Pons (tissue), 1 donor: ENCODE results near the gene ELMOD3.
"Not testable (repeated sequence)": the region's sequence is repeated elsewhere in the genome, so short reads cannot be mapped to it uniquely, and the experiment has no call there.

Experiments used
- DNase-seq: peaks from one replicate; pipeline ENCODE4 v3.0.0-alpha.2; 2016; ENCODE audit warnings: low spot score

ELMOD3 gene

GRCh38 chr2:85354286-85355072 lies at the start of gene ELMOD3, which contains the start of gene RETSAT:
Gene ELMOD3, plus strand, starts transcription at chr2:85354769. Its CDS starts 2,430 bp downstream, at chr2:85357199.
Gene RETSAT, minus strand, starts transcription at chr2:85354528. Its CDS starts 21 bp downstream, at chr2:85354507.
- peak; percentile 99 for DNase-seq

GRCh38 chr2:85307527-85307897 lies 47.1 kb upstream of the ELMOD3 start:
- no peak for DNase-seq

DNA sequence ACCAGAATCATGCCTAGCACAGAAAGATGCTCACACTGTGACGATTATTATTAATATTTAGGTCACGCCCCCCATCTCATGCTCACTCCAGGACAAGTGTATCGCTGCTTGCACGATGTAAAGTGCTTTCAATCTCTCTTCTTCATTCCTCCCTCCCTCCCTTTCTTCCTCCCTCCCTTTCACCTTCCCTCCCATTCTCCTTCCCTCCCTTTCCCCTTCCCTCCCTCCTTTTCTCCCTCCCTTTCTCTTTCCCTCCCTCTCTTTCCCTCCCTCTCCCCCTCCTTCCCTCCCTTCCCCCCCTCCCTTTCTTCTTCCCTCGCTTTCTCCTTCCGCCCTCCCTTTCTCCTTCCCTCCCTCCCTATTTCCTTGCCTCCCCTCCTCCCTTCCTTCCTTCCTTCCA lies 46.4 kb upstream of the ELMOD3 start:
- no peak for DNase-seq

GRCh38 chr2:85308896-85309555 lies 45.5 kb upstream of the ELMOD3 start:
- no peak for DNase-seq

GRCh38 chr2:85309699-85310321 lies 44.8 kb upstream of the ELMOD3 start:
- DNase-seq = no peak

DNA sequence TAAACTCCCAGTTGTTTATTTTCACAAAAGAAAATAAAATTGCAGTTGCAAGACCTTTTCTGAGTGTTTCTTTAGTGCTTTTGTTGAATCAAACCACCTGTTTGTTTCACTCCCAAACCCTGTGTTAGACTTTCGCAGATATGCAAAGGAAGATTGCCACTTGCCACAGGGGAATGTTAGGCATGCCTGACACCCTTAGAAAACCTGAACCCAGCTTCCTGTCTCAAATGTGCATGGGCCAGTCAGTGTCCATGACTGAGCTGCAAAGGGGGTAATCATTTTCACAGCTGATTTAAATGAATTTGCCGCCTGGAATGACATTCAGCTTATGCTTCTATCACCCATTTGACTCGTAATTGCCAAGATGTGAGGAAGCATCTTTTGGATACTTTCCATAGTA lies 44.2 kb upstream of the ELMOD3 start:
- DNase-seq = no peak

- no peak for DNase-seq
Observed at GRCh38 chr2:85312404-85312803, 42.2 kb upstream of the ELMOD3 start.

GRCh38 chr2:85314884-85315242 lies 39.7 kb upstream of the ELMOD3 start:
- DNase-seq = no peak

DNA sequence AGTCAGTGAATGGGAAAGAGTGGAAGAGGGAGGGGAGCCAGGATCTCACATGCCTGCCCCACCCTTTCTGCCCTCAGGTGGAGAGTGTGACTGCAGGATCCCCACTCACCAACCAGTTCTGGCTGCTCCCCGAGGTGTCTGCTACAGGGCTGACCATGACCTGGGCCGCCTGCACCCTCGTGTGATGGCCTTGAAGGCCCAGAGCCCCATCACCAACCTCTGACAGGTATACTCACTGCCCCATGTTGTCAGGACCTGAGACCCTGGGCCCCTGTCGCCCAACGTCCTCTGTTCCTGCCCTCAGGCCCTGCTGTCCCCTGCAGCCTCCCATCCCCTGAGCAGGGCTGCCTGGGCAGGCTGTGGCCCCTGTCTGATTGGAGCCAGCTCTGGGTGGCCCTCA lies 38.6 kb upstream of the ELMOD3 start:
- not testable (repeated sequence) for DNase-seq

DNA sequence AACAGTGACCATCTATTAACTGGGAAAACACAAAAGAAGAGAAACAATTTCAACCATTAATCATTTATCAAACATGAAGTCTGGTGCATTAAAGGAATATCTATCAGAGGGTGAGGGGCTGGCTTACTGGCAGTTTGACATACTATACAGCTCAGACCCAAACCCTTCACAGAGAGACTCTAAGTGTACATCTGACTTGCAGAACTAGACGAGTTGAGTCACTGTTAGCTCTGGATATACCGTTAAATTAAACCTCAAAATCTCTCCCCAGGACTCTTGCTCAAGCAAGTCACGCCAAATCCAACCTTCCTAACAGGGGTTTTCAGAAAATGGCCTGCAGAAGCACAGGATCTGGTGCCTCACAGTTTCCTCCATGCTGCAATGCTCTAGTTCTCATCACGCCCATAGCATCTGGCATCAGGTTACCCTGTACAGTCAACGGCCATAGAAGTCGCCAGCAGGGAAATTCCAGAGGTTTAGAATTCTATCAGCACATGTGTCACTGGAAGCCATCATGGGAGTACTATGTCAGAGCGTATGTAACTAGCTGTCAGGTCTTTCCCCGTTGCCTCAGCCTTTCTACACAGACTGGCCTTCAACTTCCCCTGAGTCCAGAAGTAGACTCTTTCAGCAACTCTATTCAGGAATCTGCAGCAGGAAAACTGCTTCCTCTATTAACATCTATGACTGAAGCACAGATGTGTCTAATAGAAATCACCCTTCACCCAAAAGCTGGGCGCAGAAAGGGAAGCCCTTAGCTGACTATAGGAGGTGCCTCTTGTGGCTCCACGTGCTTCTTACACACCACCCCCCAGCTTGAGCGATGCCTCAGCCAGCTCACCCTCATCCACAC lies 36.1 kb upstream of the ELMOD3 start:
- DNase-seq = peak; percentile 21

DNA sequence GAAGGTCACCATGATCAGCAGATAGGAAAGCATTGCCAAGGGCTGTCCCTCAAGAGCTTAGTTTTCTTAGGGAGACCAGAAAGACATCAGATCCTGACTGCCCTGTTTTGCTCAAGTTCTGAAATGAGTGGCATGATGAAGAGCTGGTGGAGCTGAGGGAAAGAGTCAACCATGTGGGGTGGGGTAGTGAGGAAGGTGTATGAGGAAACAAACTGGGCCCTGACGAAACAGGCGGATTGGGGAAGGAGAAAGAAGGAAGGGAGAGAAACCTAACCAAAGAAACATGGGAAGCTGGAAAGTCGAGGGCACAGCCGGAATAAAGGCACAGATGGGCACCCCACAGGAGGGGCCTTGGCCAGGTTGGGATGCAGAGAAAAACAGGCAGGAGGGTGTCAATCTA lies 34.8 kb upstream of the ELMOD3 start:
- DNase-seq = no peak

DNA sequence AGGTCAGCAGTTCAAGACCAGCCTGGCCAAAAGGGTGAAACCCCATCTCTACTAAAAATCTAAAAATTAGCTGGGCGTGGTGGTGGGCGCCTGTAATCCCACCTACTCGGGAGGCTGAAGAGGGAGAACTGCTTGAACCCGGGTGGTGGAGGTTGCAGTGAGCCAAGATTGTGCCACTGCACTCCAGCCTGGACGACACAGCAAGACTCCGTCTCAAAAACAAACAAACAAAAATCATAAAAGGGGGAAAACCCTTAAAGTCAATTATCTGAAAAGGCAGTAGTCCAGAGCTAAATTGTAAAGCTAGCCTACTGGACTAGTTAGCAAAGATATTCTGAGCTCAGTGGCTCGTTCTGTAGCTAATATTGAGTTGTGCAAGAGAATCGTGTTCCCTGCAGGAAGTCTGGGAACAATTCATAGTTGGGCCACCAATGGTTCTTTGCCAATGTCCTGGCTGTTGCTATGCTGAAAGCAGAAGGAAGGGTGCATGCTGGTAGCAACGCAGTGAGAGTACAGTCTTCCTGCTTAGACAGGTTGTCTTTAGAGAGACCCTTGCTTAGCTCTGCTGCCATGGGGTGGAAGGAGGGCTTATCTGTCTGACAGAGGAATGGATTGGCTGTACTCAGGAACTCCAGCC lies 31.1 kb upstream of the ELMOD3 start:
- no peak for DNase-seq

DNA sequence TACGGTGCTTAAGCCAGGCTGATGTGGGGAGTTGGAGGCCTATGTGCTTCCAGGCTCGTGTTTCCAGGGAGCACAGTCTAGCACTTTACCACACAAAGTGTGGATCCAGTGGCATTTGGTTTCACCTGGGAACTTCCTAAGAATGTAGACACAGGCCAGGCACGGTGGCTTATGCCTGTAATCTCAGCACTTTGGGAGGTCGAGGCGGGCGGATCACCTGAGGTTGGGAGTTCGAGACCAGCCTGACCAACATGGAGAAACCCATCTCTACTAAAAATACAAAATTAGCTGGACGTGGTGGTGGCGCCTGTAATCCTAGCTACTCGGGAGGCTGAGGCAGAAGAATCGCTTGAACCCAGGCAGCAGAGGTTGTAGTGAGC lies 30.6 kb upstream of the ELMOD3 start:
- DNase-seq = not testable (repeated sequence)

DNA sequence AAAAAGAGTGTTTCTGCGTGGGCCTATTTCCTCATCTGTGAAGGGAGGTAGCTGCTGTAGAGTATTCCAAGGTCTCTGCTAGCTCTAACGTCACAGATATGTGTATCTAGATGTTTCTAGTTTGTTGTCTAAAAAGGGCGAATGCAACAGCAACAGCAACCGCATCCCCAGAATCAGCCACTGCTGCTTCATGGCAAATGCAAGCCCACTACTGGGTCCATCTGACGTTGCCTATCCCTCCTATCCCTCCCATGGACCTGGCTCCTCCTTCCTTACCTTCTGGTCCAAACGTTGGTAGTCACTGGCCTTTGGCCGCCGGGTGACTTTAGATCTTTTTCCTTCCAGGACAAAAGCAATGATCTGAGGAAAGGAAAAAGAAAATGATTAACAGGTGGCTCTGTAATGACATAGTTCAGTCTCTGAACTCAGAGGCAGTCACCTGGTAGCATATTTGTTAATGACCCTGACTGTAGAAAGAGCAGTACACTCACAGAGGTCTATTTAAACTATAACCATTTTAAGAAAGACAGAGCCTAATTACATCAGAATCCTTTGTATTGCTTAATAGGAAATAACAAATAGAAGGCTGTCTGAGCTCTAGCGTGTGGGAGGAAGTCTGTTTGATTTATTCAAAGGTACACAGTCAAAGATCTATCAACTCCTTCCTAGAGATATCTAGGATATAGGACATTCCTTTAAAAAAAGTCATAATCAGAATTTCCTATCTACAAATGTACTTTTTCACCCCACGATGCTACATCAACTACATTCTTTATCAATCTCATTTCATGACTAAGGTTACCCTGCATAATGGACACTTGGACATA lies 29.7 kb upstream of the ELMOD3 start:
- no peak for DNase-seq

GRCh38 chr2:85325466-85325811 lies 29.1 kb upstream of the ELMOD3 start:
- DNase-seq = no peak

GRCh38 chr2:85326406-85327159 lies 28.0 kb upstream of the ELMOD3 start:
- DNase-seq = peak; percentile 65

- DNase-seq = peak; percentile 29
Observed at GRCh38 chr2:85327160-85327821, 27.3 kb upstream of the ELMOD3 start.

DNA sequence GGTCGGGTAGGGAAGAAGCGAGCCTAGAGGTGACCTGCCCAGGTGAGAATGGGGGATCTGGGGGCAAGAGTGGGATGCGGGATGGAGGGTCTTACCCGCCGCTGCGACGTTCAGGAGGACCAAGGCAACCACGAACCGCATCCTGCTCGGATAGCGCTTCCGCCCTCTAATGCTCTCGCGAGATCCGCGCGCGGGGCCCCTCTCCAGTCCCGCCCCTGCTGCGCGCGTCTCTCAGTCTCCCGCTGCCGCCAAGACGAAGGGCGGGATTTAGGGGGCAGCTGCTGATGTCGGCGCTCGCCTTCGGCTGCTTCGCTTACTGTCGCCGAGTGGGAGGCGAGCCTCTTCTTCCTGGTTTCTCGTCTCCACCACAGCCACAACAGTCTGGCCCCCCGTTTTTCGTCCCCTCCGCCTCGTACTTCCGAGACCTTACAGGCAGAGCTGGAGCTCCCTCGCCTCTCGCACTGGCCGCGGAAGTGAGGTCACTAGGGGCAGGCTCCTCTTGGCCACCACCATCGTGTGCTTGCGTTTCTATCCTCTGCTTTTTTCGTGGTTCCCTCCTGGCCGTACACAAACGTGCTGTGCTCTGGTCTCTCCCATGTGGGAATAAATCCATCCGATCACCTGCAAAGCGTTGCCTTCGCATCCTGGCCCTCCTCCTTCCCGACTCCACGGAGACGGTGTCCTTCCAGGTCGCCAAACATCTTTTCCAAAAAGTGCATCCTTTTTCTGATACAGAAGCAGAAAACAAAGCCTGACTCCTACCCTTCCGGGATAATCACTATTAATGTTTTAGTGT lies 26.5 kb upstream of the ELMOD3 start, which contains the start of gene TGOLN2:
Gene TGOLN2, minus strand, starts transcription at position 168 of the 796 bp plus-strand sequence. Its CDS starts 27 bp downstream, at position 141.
- DNase-seq = peak; percentile 91
